Heart left ventricle (tissue), 13 donors: ENCODE measurements around the gene C11orf58.

Experiments
- POLR2A ChIP-seq, 2 donors: fragments of 450-650 bp; IDR thresholded peaks; one replicate each; pipeline ENCODE4 v1.6.1; 2017; ENCODE audit warnings: antibody characterized with exemption in 2 of 2, mild to moderate bottlenecking in 2 of 2, moderate library complexity in 2 of 2
- TF ChIP-seq, protein P1 (sequence below), 12 donors: fragments of 200-600 bp; sonication (generic) in 4 of 12; IDR thresholded peaks; one replicate each; pipeline versions ENCODE4 v1.5.0 to v1.8.0; 2018 to 2022; ENCODE audit warnings: antibody characterized with exemption in 12 of 12, mild to moderate bottlenecking in 5 of 12
- donor health status: ischemic (EF 13 %, LVEDD 7.1; RV severe dilation, severe dysfunction).
- donor health status: DM: no; HTN: yes; CAD: no.
- donor health status: DM: no; HTN: no; CAD: no.
- donor health status: ischemic (EF 25% LVEDD 6.9; RV normal size, moderate dysfunction).
- donor health status: ischemic (EF 25% LVEDD 5.7; RV mildly dilated, moderate dysfunction).
- donor health status: ischemic (EF 35%, LVEDD 5.7; RV mildly dilated, moderate dysfunction).
- donor health status: nonischemic (EF 11% LVEDD 7.7; RV severe dilation, severe dysfunction).
- donor health status: DM: yes; HTN: yes; CAD: no.
- donor health status: PGD.
- donor health status: ischemic (EF 29% LVEDD 5.4; RV normal size, mild dysfunction).
- donor health status: nonischemic (EF 23%, LVEDD 6.1; RV moderate dilation, normal function).

- TF ChIP-seq, protein P1, sequence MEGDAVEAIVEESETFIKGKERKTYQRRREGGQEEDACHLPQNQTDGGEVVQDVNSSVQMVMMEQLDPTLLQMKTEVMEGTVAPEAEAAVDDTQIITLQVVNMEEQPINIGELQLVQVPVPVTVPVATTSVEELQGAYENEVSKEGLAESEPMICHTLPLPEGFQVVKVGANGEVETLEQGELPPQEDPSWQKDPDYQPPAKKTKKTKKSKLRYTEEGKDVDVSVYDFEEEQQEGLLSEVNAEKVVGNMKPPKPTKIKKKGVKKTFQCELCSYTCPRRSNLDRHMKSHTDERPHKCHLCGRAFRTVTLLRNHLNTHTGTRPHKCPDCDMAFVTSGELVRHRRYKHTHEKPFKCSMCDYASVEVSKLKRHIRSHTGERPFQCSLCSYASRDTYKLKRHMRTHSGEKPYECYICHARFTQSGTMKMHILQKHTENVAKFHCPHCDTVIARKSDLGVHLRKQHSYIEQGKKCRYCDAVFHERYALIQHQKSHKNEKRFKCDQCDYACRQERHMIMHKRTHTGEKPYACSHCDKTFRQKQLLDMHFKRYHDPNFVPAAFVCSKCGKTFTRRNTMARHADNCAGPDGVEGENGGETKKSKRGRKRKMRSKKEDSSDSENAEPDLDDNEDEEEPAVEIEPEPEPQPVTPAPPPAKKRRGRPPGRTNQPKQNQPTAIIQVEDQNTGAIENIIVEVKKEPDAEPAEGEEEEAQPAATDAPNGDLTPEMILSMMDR (IDR thresholded peaks at IDR 0.05): no peak
- no peak for TF ChIP-seq POLR2A (IDR thresholded peaks at IDR 0.05)
These were observed 5.0 kb downstream of the C11orf58 start for GRCh38 chr11:16743478-16743877.
